A673 (cell line): ENCODE measurements around the gene CDK14. TPM values are rescaled to one million over a fixed set of nuclear protein-coding genes. Genes with fewer than 3 reads are reported as not detected.

Experiments used
- BruUV-seq: library from RNA; stranded (reverse); fragments of 400-500 nt; replicated peaks from 2 replicates; lab custom pipeline; 2021; lab: Mats Ljungman, UMichigan
- CTCF ChIA-PET: fragments of 300-600 bp; sonication (Branson Sonifier 250); formaldehyde crosslinking; loops from one replicate; lab custom pipeline; 2022; ENCODE audit warnings: antibody characterized with exemption; lab: Charles Lee
- POLR2A ChIA-PET: fragments of 300-600 bp; sonication (Branson Sonifier 250); formaldehyde crosslinking; loops from one replicate; lab custom pipeline; 2022; ENCODE audit warnings: antibody characterized with exemption; ENCODE audit not compliant: low non-redundant PET; lab: Charles Lee
- DNase-seq: peaks from one replicate; pipeline ENCODE4 v3.0.0-alpha.2; 2015; ENCODE audit warnings: low spot score
- H3K27ac ChIP-seq: fragments of 200-600 bp; sonication (generic); 2 replicates; pipeline ENCODE4 v1.5.1; 2016; ENCODE audit warnings: mixed run types, low read depth, mild to moderate bottlenecking, mixed read lengths, antibody characterized with exemption, low read length; ENCODE audit not compliant: poor library complexity, severe bottlenecking
- H3K27me3 ChIP-seq: fragments of 200-600 bp; sonication (generic); replicated peaks from 2 replicates; pipeline ENCODE4 v1.6.1; 2017; ENCODE audit warnings: mixed run types, low read depth, mild to moderate bottlenecking, mixed read lengths, antibody characterized with exemption, low read length; ENCODE audit not compliant: insufficient read depth, poor library complexity
- H3K36me3 ChIP-seq: fragments of 200-600 bp; sonication (generic); 2 replicates; pipeline ENCODE4 v1.6.1; 2016; ENCODE audit warnings: mixed run types, mild to moderate bottlenecking, mixed read lengths, antibody characterized with exemption, low read length; ENCODE audit not compliant: insufficient read depth, poor library complexity, severe bottlenecking
- H3K4me1 ChIP-seq: fragments of 200-600 bp; sonication (generic); 2 replicates; pipeline ENCODE4 v1.6.1; 2017; ENCODE audit warnings: mixed run types, mild to moderate bottlenecking, mixed read lengths, antibody characterized with exemption, low read length; ENCODE audit not compliant: insufficient read depth, poor library complexity, severe bottlenecking
- H3K4me3 ChIP-seq: fragments of 200-600 bp; sonication (generic); 2 replicates; pipeline ENCODE4 v1.5.1; 2016; ENCODE audit warnings: low read depth, mixed run types, mild to moderate bottlenecking, mixed read lengths, low read length; ENCODE audit not compliant: poor library complexity, severe bottlenecking
- H3K9me3 ChIP-seq: fragments of 200-600 bp; sonication (generic); 2 replicates; pipeline ENCODE4 v1.6.1; 2016; ENCODE audit warnings: mixed run types, low read depth, mild to moderate bottlenecking, mixed read lengths, antibody characterized with exemption, low read length; ENCODE audit not compliant: poor library complexity, severe bottlenecking
- EZH2 ChIP-seq: fragments of 200-600 bp; sonication (generic); IDR thresholded peaks from 2 replicates; pipeline ENCODE4 v1.6.1; 2017; ENCODE audit warnings: borderline replicate concordance, low read depth, mild to moderate bottlenecking, mixed read lengths, antibody characterized with exemption, low read length; ENCODE audit not compliant: poor library complexity, severe bottlenecking
- intact Hi-C: fragments of 100-400 bp; cut with micrococcal nuclease; formaldehyde crosslinking; loops from one replicate; pipeline ENCODE4 v1.10.0; 2022; ENCODE audit not compliant: unreplicated experiment
- total RNA-seq: library from RNA; stranded (reverse); gene quantifications from 2 replicates; pipeline ENCODE4 v1.2.3, GENCODE V29; 2021
- TF ChIP-seq, protein P1 (sequence below): fragments of 300-800, 200-600 bp; sonication (generic); conservative IDR thresholded peaks from 2 replicates; pipeline ENCODE4 v1.5.1; 2017; ENCODE audit warnings: low read depth, mild to moderate bottlenecking, antibody characterized with exemption, low read length, moderate library complexity, mixed read lengths

The CDK14 gene
- total RNA-seq, 1 experiment from 2014 or later = 128 TPM

DNA sequence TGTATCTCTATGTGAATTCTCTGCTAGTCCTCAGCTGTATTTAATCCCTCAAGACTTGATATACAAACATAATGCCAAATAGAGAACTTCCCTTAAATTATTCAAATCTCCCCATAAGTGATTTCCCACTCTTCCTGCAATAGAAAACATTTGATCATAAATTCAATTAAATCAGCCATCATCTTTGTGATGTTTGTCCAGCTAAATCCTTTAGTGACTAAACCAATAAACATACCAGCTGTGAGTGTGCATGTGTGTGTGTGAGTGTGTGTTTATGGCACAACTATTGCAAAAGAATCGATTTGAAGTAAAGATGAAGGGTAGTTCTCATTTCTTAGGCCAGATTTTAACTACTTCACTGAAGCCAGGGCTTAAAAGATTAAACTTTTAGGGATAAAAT lies 492.6 kb downstream of the CDK14 start:
- Histone ChIP-seq H3K27me3 (no peaks in the 10 kb centered on the region), H3K36me3 (no peaks in the 10 kb centered on the region), H3K4me1 (peaks cover 91% of the 10 kb centered on the region), H3K9me3 (no peaks in the 10 kb centered on the region), H3K4me3 (no peak overlapping the region), H3K27ac (peak overlapping the region; percentile 89)
- TF ChIP-seq, protein P1, sequence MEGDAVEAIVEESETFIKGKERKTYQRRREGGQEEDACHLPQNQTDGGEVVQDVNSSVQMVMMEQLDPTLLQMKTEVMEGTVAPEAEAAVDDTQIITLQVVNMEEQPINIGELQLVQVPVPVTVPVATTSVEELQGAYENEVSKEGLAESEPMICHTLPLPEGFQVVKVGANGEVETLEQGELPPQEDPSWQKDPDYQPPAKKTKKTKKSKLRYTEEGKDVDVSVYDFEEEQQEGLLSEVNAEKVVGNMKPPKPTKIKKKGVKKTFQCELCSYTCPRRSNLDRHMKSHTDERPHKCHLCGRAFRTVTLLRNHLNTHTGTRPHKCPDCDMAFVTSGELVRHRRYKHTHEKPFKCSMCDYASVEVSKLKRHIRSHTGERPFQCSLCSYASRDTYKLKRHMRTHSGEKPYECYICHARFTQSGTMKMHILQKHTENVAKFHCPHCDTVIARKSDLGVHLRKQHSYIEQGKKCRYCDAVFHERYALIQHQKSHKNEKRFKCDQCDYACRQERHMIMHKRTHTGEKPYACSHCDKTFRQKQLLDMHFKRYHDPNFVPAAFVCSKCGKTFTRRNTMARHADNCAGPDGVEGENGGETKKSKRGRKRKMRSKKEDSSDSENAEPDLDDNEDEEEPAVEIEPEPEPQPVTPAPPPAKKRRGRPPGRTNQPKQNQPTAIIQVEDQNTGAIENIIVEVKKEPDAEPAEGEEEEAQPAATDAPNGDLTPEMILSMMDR = no peak
- no peak for TF ChIP-seq EZH2
- intact Hi-C loops = loop anchor here (2.0 to 5.0 kb wide), 3 partner anchors 239 to 491 kb away; partner anchors contain the start of gene CDK14
- ChIA-PET CTCF (interaction anchor here (1.0 kb wide), 1 partner anchor 728 kb away, joined by 3 read pairs; no protein-coding TSS in a partner anchor), POLR2A (interaction anchor here (0.7 kb wide), 2 partner anchors 336 to 508 kb away, joined by 3 to 4 read pairs; no protein-coding TSS in a partner anchor)
- peak; percentile 68 for DNase-seq
- BruUV-seq = no TSS peak

DNA sequence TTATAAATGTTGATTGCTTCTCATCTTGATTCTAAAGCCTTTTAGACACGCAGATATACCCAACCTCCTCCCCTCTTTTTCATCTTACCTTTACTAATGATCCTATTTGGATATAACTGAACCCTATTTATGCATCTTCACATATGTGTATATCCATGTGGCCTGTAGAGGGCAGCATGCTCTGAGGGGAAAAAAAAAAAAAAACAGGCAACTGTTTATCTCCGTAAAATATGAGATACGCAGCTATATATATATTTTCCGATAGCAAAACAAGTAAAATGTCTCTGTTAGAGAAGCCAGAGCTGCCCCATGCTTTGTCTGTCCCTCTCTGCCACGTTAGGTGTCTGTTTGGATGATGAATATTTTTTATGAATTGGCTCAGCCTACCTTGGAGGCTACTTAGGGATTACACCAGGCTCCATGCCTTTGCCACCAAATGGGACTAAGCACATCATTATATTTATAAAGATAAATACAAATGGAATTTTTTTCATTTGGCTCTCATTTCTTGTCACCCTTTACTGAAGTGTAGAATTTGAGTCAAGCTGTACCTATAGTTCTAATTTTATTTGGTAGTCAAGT lies 493.4 kb downstream of the CDK14 start:
- ChIA-PET CTCF (interaction anchor here (0.6 to 0.9 kb wide), 3 partner anchors 176 to 192 kb away, joined by 4 to 7 read pairs (median 4); no protein-coding TSS in a partner anchor), POLR2A (interaction anchor here (0.7 kb wide), 1 partner anchor 596 kb away, joined by 5 read pairs; no protein-coding TSS in a partner anchor)
- DNase-seq = peak; percentile 85
- Histone ChIP-seq H3K27me3 (no peaks in the 10 kb centered on the region), H3K27ac (peak overlapping the region; percentile 89), H3K36me3 (no peaks in the 10 kb centered on the region), H3K4me1 (peaks cover 83% of the 10 kb centered on the region), H3K9me3 (no peaks in the 10 kb centered on the region), H3K4me3 (no peak overlapping the region)
- intact Hi-C loops = loop anchor here (2.0 to 5.0 kb wide), 3 partner anchors 238 to 492 kb away; partner anchors contain the start of gene CDK14
- TF ChIP-seq, protein P1 = peak; percentile 91
- no peak for TF ChIP-seq EZH2
- BruUV-seq = no TSS peak

DNA sequence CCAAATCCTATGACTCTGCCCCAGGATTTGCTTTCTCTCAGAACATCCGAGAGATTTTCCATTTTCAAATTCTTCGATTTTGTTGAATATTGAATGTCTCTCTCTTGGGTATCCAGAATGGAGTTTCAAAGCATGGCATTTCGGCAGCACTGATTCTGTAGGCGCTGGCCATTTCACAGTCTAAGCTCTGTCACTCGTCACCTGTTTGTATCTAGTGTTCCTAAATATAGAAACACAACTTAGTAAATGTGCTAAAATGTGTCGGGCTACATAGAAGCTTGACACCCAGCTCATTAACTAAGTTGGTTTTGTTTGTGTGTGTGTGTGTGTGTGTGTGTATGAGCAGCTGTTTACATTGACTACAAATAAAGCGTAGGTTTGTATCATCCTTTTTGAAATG lies 494.6 kb downstream of the CDK14 start:
- CTCF ChIA-PET = interaction anchor here (0.6 to 1.8 kb wide), 2 partner anchors 776 to 789 kb away, joined by 3 to 8 read pairs; no protein-coding TSS in a partner anchor
- BruUV-seq = no TSS peak
- Histone ChIP-seq H3K4me3 (no peak overlapping the region), H3K9me3 (peaks cover 4% of the 10 kb centered on the region), H3K27me3 (no peaks in the 10 kb centered on the region), H3K4me1 (peaks cover 71% of the 10 kb centered on the region), H3K36me3 (no peaks in the 10 kb centered on the region), H3K27ac (peak overlapping the region; percentile 89)
- POLR2A ChIA-PET = interaction anchor here (0.7 kb wide), 2 partner anchors 71 to 880 kb away, joined by 4 to 6 read pairs; no protein-coding TSS in a partner anchor
- peak; percentile 29 for DNase-seq
- TF ChIP-seq EZH2 = no peak
- intact Hi-C loops = loop anchor here (1.0 to 5.0 kb wide), 5 partner anchors 174 to 776 kb away; partner anchors contain the start of gene FZD1
